Choroid plexus epithelial cell (primary cell): Measurements from ENCODE around the gene TFDP3.

ENCODE experiments used
- DNase-seq: peaks from one replicate; pipeline ENCODE4 v3.0.0-alpha.2; 2010; ENCODE audit warnings: low read depth
- H3K4me3 ChIP-seq: 2 replicates; pipeline ENCODE4 v1.5.1; 2011; ENCODE audit warnings: low read depth, mild to moderate bottlenecking, control low read depth, low read length, moderate library complexity
- TF ChIP-seq, protein P1 (sequence below): conservative IDR thresholded peaks from 2 replicates; pipeline ENCODE4 v1.5.1; 2011; ENCODE audit warnings: low read depth, mild to moderate bottlenecking, control low read depth, inconsistent platforms, low read length, moderate library complexity

The TFDP3 gene

DNA sequence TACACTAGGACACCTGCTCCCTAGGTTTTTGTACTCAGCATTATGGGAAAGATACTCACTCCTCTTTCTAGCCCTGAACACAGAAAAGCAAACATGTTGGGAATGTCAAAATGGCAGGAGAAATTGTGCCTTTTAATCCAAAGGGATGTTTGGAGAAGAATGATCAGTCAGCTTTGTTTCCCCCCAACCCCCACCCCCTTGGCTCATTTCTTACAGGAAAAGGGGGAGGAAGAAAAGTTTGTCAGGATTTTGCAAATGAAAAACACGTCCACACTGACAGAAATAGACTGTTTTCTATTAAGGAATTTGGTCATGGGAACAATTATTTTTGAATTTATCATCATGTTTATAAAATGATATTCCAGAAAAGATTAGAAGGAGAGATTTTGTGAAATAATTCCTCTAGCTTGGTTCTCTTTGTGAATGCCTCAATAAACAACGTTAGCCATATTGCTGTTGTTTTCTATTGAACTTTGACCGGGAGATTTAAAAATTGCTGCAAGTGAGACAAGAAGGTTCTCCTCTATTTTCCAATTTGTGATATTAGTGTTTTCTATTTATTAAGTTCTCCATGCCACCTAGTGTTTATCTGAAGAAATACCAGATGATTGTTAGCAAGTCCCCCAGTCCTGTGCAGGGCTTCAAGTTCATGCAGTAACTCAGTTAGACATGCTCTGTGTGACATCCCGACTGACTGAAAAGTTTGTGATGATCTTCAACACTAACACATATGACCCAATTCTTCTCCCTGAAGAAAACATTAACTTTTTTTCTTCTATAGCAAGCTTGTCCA is 31.3 kb upstream of the TFDP3 start:
- TF ChIP-seq, protein P1, sequence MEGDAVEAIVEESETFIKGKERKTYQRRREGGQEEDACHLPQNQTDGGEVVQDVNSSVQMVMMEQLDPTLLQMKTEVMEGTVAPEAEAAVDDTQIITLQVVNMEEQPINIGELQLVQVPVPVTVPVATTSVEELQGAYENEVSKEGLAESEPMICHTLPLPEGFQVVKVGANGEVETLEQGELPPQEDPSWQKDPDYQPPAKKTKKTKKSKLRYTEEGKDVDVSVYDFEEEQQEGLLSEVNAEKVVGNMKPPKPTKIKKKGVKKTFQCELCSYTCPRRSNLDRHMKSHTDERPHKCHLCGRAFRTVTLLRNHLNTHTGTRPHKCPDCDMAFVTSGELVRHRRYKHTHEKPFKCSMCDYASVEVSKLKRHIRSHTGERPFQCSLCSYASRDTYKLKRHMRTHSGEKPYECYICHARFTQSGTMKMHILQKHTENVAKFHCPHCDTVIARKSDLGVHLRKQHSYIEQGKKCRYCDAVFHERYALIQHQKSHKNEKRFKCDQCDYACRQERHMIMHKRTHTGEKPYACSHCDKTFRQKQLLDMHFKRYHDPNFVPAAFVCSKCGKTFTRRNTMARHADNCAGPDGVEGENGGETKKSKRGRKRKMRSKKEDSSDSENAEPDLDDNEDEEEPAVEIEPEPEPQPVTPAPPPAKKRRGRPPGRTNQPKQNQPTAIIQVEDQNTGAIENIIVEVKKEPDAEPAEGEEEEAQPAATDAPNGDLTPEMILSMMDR = peak; percentile 21
- H3K4me3 ChIP-seq = no peak overlapping the region
- peak; percentile 31 for DNase-seq

- no peak overlapping the region for H3K4me3 ChIP-seq
- TF ChIP-seq, protein P1 = no peak
- DNase-seq = no peak
Observed at GRCh38 chrX:133248177-133248576, 30.0 kb upstream of the TFDP3 start.

- H3K4me3 ChIP-seq = no peak overlapping the region
- no peak for DNase-seq
- TF ChIP-seq, protein P1 = no peak
Observed at GRCh38 chrX:133246921-133247320, 28.8 kb upstream of the TFDP3 start.

- TF ChIP-seq, protein P1 = no peak
- DNase-seq = no peak
- no peak overlapping the region for H3K4me3 ChIP-seq
Observed at GRCh38 chrX:133235830-133236229, 17.7 kb upstream of the TFDP3 start.

- H3K4me3 ChIP-seq = no peak overlapping the region
- TF ChIP-seq, protein P1 = no peak
- DNase-seq = no peak
Observed at GRCh38 chrX:133232331-133232730, 14.2 kb upstream of the TFDP3 start.

GRCh38 chrX:133229361-133229760 is 11.2 kb upstream of the TFDP3 start:
- DNase-seq = peak; percentile 23

More at GRCh38 chrX:133229361-133229760, 11.2 kb upstream of the TFDP3 start:
- H3K4me3 ChIP-seq = no peak overlapping the region
- TF ChIP-seq, protein P1 = no peak
